Caco-2 (cell line): ENCODE measurements around the gene GNB5. TPM values are rescaled to one million over a fixed set of nuclear protein-coding genes. Genes with fewer than 3 reads are reported as not detected.

Experiments
- BruUV-seq: library from RNA; stranded (reverse); fragments of 400-500 nt; replicated peaks from 2 replicates; lab custom pipeline; 2021; lab: Mats Ljungman, UMichigan
- CTCF ChIA-PET: fragments of 300-600 bp; sonication (Branson Sonifier 250); formaldehyde crosslinking; loops from one replicate; lab custom pipeline; 2022; ENCODE audit warnings: antibody characterized with exemption; lab: Charles Lee
- POLR2A ChIA-PET: fragments of 300-600 bp; sonication (Branson Sonifier 250); formaldehyde crosslinking; loops from one replicate; lab custom pipeline; 2022; ENCODE audit warnings: antibody characterized with exemption; lab: Charles Lee
- DNase-seq, 2 experiments: peaks; one replicate each; pipeline versions ENCODE4 v3.0.0 to v3.0.0-alpha.2; 2020 to 2022
- H3K27me3 ChIP-seq: replicated peaks from 2 replicates; pipeline ENCODE4 v1.6.0; 2011; ENCODE audit warnings: low read length; ENCODE audit not compliant: control insufficient read depth, insufficient read depth
- H3K36me3 ChIP-seq: 2 replicates; pipeline ENCODE4 v1.5.1; 2011; ENCODE audit warnings: low read length; ENCODE audit not compliant: control insufficient read depth, insufficient read depth
- H3K4me1 ChIP-seq: fragments of 250-450 bp; sonication (Bioruptor Pico); 2 replicates; pipeline ENCODE4 v1.5.1; 2020; ENCODE audit warnings: mild to moderate bottlenecking
- H3K4me3 ChIP-seq: 2 replicates; pipeline ENCODE4 v1.5.1; 2011; ENCODE audit warnings: low read depth, mild to moderate bottlenecking, control low read depth, low read length
- H3K9me3 ChIP-seq: fragments of 250-450 bp; sonication (Bioruptor Pico); 2 replicates; pipeline ENCODE4 v1.5.1; 2020; ENCODE audit warnings: mild to moderate bottlenecking, moderate library complexity
- H3K27ac Mint-ChIP-seq: one replicate; pipeline ENCODE4 v1.8.0; 2022; ENCODE audit warnings: mixed read lengths; ENCODE audit not compliant: unreplicated experiment
- H3K27me3 Mint-ChIP-seq: one replicate; pipeline ENCODE4 v1.8.0; 2022; ENCODE audit warnings: mixed read lengths; ENCODE audit not compliant: insufficient read depth, unreplicated experiment
- H3K36me3 Mint-ChIP-seq: one replicate; pipeline ENCODE4 v1.8.0; 2022; ENCODE audit warnings: mild to moderate bottlenecking, mixed read lengths; ENCODE audit not compliant: insufficient read depth, unreplicated experiment
- H3K4me1 Mint-ChIP-seq: one replicate; pipeline ENCODE4 v1.8.0; 2022; ENCODE audit warnings: low read depth, mixed read lengths; ENCODE audit not compliant: unreplicated experiment
- H3K4me3 Mint-ChIP-seq: one replicate; pipeline ENCODE4 v1.8.0; 2022; ENCODE audit warnings: mild to moderate bottlenecking, moderate library complexity, mixed read lengths; ENCODE audit not compliant: unreplicated experiment
- H3K9me3 Mint-ChIP-seq: one replicate; pipeline ENCODE4 v1.8.0; 2022; ENCODE audit warnings: mixed read lengths; ENCODE audit not compliant: unreplicated experiment
- CTCF ChIP-seq, 2 experiments: fragments of 200-600 bp in 1 of 2; IDR thresholded peaks; 1 replicate in 1 of 2; 2 replicates in 1 of 2; pipeline versions ENCODE4 v1.5.1 to v1.8.0; 2011 to 2022; ENCODE audit warnings: antibody characterized with exemption in 1 of 2, control low read depth in 1 of 2, inconsistent platforms in 1 of 2, low read depth in 1 of 2, low read length in 1 of 2, mild to moderate bottlenecking in 1 of 2, moderate library complexity in 1 of 2; ENCODE audit not compliant: insufficient read depth in 1 of 2, severe bottlenecking in 1 of 2, unreplicated experiment in 1 of 2
- intact Hi-C: fragments of 100-400 bp; cut with micrococcal nuclease; formaldehyde crosslinking; loops from one replicate; pipeline ENCODE4 v1.10.0; 2022; ENCODE audit not compliant: unreplicated experiment
- total RNA-seq: library from RNA; stranded (reverse); gene quantifications from 2 replicates; pipeline ENCODE4 v1.2.3, GENCODE V29; 2022

GNB5 gene
- total RNA-seq, 1 experiment from 2014 or later: 23.2 TPM

- peaks cover 2% of the 10 kb centered on the region for H3K36me3 Mint-ChIP-seq
- no peaks in the 10 kb centered on the region for H3K9me3 Mint-ChIP-seq
- POLR2A ChIA-PET: interaction anchor here (0.5 kb wide), 1 partner anchor 31 kb away, joined by 13 read pairs; no protein-coding TSS in a partner anchor
- Histone ChIP-seq H3K27me3 (no peaks in the 10 kb centered on the region), H3K4me3 (no peak overlapping the region), H3K9me3 (no peaks in the 10 kb centered on the region), H3K36me3 (no peaks in the 10 kb centered on the region), H3K4me1 (peaks cover 8% of the 10 kb centered on the region; the same call in 1 of the 2 replicates)
- H3K27ac Mint-ChIP-seq: no peak overlapping the region
- no peak for DNase-seq
- no peaks in the 10 kb centered on the region for H3K27me3 Mint-ChIP-seq
- H3K4me3 Mint-ChIP-seq: no peak overlapping the region
- intact Hi-C loops: no loop called here
- H3K4me1 Mint-ChIP-seq: no peaks in the 10 kb centered on the region
- no TSS peak for BruUV-seq
- TF ChIP-seq CTCF (IDR thresholded peaks at IDR 0.05; ENCODE audit: insufficient read depth in 1 of 2, low read depth in 1 of 2, low read length in 1 of 2, severe bottlenecking in 1 of 2, unreplicated experiment in 1 of 2): no peak
- CTCF ChIA-PET: no interaction called here
Observed at GRCh38 chr15:52107238-52107637, 84.0 kb downstream of the GNB5 start.

- no peaks in the 10 kb centered on the region for H3K9me3 Mint-ChIP-seq
- H3K4me3 Mint-ChIP-seq: no peak overlapping the region
- intact Hi-C loops: no loop called here
- H3K27me3 Mint-ChIP-seq: no peaks in the 10 kb centered on the region
- Histone ChIP-seq H3K27me3 (no peaks in the 10 kb centered on the region), H3K4me3 (no peak overlapping the region), H3K36me3 (no peaks in the 10 kb centered on the region), H3K4me1 (peaks cover 2% of the 10 kb centered on the region; the same call in 1 of the 2 replicates), H3K9me3 (no peaks in the 10 kb centered on the region)
- no peak for DNase-seq
- H3K4me1 Mint-ChIP-seq: no peaks in the 10 kb centered on the region
- no peak overlapping the region for H3K27ac Mint-ChIP-seq
- POLR2A ChIA-PET: interaction anchor here (0.5 kb wide), 1 partner anchor 32 kb away, joined by 13 read pairs; no protein-coding TSS in a partner anchor
- TF ChIP-seq CTCF (IDR thresholded peaks at IDR 0.05; ENCODE audit: insufficient read depth in 1 of 2, low read depth in 1 of 2, low read length in 1 of 2, severe bottlenecking in 1 of 2, unreplicated experiment in 1 of 2): no peak
- peaks cover 6% of the 10 kb centered on the region for H3K36me3 Mint-ChIP-seq
- CTCF ChIA-PET: no interaction called here
- no TSS peak for BruUV-seq
Observed at GRCh38 chr15:52106641-52107040, 84.6 kb downstream of the GNB5 start.

- H3K4me3 Mint-ChIP-seq: no peak overlapping the region
- H3K4me1 Mint-ChIP-seq: no peaks in the 10 kb centered on the region
- DNase-seq: no peak
- Histone ChIP-seq H3K4me3 (no peak overlapping the region), H3K36me3 (no peaks in the 10 kb centered on the region), H3K27me3 (no peaks in the 10 kb centered on the region), H3K4me1 (no peaks in the 10 kb centered on the region), H3K9me3 (no peaks in the 10 kb centered on the region)
- ChIA-PET POLR2A (no interaction called here), CTCF (no interaction called here)
- no peak for TF ChIP-seq CTCF (IDR thresholded peaks at IDR 0.05; ENCODE audit: insufficient read depth in 1 of 2, low read depth in 1 of 2, low read length in 1 of 2, severe bottlenecking in 1 of 2, unreplicated experiment in 1 of 2)
- no peak overlapping the region for H3K27ac Mint-ChIP-seq
- peaks cover 6% of the 10 kb centered on the region for H3K36me3 Mint-ChIP-seq
- H3K27me3 Mint-ChIP-seq: no peaks in the 10 kb centered on the region
- no TSS peak for BruUV-seq
- H3K9me3 Mint-ChIP-seq: no peaks in the 10 kb centered on the region
- intact Hi-C loops: no loop called here
Observed at GRCh38 chr15:52105846-52106245, 85.3 kb downstream of the GNB5 start.
